AG09319 (cell line): ENCODE measurements around the gene BAIAP3.

Experiments used
- DNase-seq: peaks from one replicate; pipeline ENCODE4 v3.0.0-alpha.2; 2010; ENCODE audit warnings: low read depth; ENCODE audit errors: extremely low read depth
- TF ChIP-seq, protein P1 (sequence below): IDR thresholded peaks from 2 replicates; pipeline ENCODE4 v1.5.1; 2011; ENCODE audit warnings: low read depth, mild to moderate bottlenecking, inconsistent platforms, low read length, moderate library complexity

Gene BAIAP3

DNA sequence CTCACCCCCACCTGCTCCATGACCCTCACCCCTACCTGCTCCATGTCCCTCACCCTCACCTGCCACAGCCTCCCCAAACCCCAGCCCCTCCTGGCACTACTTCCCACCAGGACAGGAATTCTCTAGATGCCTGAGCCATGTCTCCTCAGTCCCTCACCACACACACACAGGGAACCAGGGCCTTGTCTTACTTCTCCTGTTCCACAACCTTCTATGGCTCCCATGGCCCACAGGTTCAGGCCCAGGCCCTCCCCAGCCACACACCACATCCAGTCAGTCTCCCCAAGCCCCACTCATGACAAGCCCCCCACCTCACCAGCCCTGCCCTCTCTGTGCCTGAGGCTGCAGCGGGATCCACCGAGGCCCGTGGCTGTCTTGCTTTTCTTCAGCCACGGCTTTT, 27.1 kb upstream of the BAIAP3 start:
- TF ChIP-seq, protein P1, sequence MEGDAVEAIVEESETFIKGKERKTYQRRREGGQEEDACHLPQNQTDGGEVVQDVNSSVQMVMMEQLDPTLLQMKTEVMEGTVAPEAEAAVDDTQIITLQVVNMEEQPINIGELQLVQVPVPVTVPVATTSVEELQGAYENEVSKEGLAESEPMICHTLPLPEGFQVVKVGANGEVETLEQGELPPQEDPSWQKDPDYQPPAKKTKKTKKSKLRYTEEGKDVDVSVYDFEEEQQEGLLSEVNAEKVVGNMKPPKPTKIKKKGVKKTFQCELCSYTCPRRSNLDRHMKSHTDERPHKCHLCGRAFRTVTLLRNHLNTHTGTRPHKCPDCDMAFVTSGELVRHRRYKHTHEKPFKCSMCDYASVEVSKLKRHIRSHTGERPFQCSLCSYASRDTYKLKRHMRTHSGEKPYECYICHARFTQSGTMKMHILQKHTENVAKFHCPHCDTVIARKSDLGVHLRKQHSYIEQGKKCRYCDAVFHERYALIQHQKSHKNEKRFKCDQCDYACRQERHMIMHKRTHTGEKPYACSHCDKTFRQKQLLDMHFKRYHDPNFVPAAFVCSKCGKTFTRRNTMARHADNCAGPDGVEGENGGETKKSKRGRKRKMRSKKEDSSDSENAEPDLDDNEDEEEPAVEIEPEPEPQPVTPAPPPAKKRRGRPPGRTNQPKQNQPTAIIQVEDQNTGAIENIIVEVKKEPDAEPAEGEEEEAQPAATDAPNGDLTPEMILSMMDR = no peak

DNA sequence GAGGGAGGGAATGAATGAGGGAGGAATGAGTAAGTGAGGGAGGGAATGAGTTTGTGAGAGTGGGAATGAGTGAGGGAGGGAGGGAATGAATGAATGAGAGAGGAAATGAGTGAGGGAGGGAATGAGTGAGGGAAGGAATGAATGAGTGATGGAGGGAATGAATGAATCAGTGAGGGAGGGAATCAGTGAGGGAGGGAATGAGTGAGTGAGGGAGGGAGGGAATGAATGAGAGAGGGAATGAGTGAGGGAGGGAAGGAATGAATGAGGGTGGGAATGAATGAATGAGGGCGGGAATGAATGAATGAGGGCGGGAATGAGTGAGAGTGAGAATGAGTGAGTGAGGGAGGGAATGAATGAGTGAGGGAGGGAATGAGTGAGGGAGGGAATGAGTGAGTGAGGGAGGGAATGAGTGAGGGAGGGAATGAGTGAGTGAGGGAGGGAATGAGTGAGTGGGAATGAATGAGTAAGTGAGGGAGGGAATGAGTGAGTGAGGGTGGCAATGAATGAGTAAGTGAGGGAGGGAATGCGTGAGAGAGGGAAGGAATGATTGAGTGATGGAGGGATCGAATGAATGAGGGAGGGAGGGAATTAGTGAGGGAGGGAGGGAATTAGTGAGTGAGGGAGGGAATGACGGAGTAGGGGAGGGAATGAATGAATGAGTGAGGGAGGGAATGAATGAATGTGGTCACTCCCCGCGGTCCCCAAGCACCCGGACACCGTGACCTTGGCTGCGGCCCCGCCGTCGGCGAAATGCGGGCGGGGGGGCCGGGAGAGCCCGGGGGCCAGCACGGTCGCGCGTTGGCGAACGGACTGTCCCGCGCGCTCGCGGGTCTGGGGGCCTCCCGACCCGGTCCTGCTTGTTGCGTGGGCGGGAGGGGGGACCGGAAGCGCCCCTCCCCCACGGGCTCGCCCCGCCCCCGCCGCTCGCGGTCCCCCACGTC, 25.1 kb upstream of the BAIAP3 start:
- TF ChIP-seq, protein P1 = no peak

More for the DNA sequence above, 27.1 kb upstream of the BAIAP3 start:
- no peak for DNase-seq

DNA sequence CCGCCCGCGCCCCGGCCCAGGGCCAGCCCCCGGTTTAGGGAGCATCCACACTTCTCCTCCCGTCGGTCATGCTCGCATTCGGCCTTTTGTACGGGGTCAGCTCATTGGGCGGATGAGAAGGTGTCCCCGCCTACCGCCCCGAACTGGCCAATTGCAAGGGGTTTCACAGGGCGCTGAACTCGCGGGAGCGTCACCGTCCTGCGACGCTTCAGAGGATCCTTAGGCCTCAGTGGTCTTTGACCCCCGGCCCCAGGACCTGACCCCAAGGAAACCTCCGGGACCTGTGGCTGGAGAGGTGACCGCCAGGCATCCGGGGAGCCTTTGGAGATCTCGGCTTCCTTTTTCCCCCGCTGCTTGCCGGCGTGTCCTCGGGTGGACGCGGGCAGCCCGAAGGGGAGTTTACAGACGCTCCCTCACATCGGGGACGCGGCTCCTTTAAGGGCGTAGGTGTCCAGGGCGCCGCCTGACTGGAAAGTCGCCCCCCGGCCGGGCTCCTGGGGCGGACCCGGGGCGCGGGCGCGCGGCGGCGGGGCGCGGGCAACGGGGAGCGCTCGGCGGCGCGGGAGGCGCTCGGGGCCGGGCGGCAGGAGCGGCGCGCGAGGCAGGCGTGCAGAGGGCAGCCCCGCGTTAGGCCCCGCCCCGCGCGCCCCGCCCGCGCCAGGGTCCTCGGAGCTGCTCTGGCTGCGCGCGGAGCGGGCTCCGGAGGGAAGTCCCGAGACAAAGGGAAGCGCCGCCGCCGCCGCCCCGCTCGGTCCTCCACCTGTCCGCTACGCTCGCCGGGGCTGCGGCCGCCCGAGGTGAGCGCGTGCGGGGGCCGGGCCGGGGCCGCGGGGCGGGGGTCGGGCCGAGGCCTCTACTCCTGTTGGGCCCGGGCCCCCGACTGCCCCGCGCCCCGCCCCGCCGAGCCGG, 24.2 kb upstream of the BAIAP3 start, which contains the start of gene UBE2I:
Gene UBE2I (plus strand): TSS at position 660 of the 909 bp plus-strand sequence. CDS start 4,395 bp downstream, outside the sequence.
- DNase-seq = peak; percentile 95
- TF ChIP-seq, protein P1 = no peak

More for the DNA sequence above, 25.1 kb upstream of the BAIAP3 start:
- DNase-seq = no peak

- no peak for DNase-seq
Measured at GRCh38 chr16:1309888-1310831, 23.3 kb upstream of the BAIAP3 start.

GRCh38 chr16:1310832-1311200, 22.6 kb upstream of the BAIAP3 start:
- no peak for DNase-seq
- TF ChIP-seq, protein P1 = no peak

More at GRCh38 chr16:1309888-1310831, 23.3 kb upstream of the BAIAP3 start:
- TF ChIP-seq, protein P1 = no peak

DNA sequence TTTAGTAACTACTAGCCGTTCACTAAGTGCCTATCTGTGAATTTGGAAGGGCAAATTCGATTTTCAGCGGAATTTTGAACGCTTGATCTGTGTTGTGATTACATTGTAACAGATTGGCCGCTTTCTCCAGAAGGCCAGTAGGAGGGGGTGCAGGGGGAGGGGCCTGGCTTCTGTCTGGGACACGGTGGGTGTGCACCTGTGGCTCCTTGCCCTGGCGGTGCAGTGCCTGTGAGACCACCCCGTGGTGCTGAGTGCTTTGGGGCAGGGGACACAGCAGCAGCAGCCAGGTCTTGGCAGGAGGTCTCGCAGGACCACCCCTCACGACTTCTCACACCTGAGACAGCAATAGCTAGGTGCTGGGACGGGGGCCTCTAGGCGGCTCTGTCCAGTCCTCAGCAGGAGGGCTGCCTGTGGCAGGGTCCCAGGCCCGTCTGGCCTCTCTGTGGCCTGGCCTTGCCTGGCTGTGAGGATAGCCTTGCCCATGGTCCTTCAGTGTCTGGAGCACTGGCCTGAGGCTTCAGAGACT, 22.2 kb upstream of the BAIAP3 start:
- TF ChIP-seq, protein P1 = no peak
- DNase-seq = no peak
